Naive thymus-derived CD4-positive, alpha-beta T cell (primary cell): ENCODE measurements around the gene GBX2. TPM values are rescaled to one million over a fixed set of nuclear protein-coding genes. Genes with fewer than 3 reads are reported as not detected.

Experiments used
- ATAC-seq: fragments of 150-1000 bp; cut with Tn5 transposase; 2 replicates; pipeline ENCODE4 v1.10.0; 2021; ENCODE audit warnings: mild to moderate bottlenecking, moderate library complexity
- CTCF ChIA-PET: fragments of 350-600 bp; sonication (Branson Sonifier 250); formaldehyde crosslinking; loops from one replicate; lab custom pipeline; 2021; ENCODE audit warnings: antibody characterized with exemption; lab: Charles Lee
- POLR2A ChIA-PET: fragments of 350-600 bp; sonication (Branson Sonifier 250); formaldehyde crosslinking; loops from one replicate; lab custom pipeline; 2021; ENCODE audit warnings: antibody characterized with exemption, inconsistent platforms; lab: Charles Lee
- DNase-seq, 9 donors: peaks; one replicate each; pipeline versions ENCODE4 v3.0.0 to v3.0.0-alpha.2; 2020 to 2022; ENCODE audit warnings: mixed read lengths in 1 of 9
- H3K27ac ChIP-seq: one replicate; pipeline ENCODE4 v1.7.0; 2013; ENCODE audit warnings: mild to moderate bottlenecking, low read depth, low read length, moderate library complexity
- H3K27me3 ChIP-seq, 2 donors: one replicate each; pipeline ENCODE4 v1.7.0; 2013; ENCODE audit warnings: low read length in 2 of 2, mild to moderate bottlenecking in 2 of 2, moderate library complexity in 2 of 2; ENCODE audit not compliant: control insufficient read depth in 2 of 2, insufficient read depth in 2 of 2
- H3K36me3 ChIP-seq, 3 experiments: 1 replicate in 2 of 3; 2 replicates in 1 of 3; pipeline ENCODE4 v1.7.0; 2013; ENCODE audit warnings: low read length in 3 of 3, mild to moderate bottlenecking in 3 of 3, moderate library complexity in 1 of 3; ENCODE audit not compliant: insufficient read depth in 3 of 3, control insufficient read depth in 2 of 3
- H3K4me1 ChIP-seq, 2 donors: one replicate each; pipeline ENCODE4 v1.7.0; 2013; ENCODE audit warnings: low read length in 2 of 2, mild to moderate bottlenecking in 2 of 2, moderate library complexity in 1 of 2; ENCODE audit not compliant: control insufficient read depth in 2 of 2, insufficient read depth in 2 of 2
- H3K4me3 ChIP-seq: 2 replicates; pipeline ENCODE4 v1.7.0; 2013; ENCODE audit warnings: mild to moderate bottlenecking, low read length
- H3K9me3 ChIP-seq, 3 experiments: 1 replicate in 2 of 3; 2 replicates in 1 of 3; pipeline ENCODE4 v1.7.0; 2013; ENCODE audit warnings: low read length in 3 of 3; ENCODE audit not compliant: control insufficient read depth in 2 of 3
- H3K27ac Mint-ChIP-seq, 9 donors: one replicate each; pipeline ENCODE4 v1.8.0; 2020 to 2022; ENCODE audit warnings: mixed read lengths in 9 of 9, mild to moderate bottlenecking in 8 of 9, moderate library complexity in 5 of 9, inconsistent platforms in 2 of 9
- H3K27me3 Mint-ChIP-seq, 5 donors: one replicate each; pipeline ENCODE4 v1.8.0; 2021 to 2022; ENCODE audit warnings: mixed read lengths in 5 of 5, mild to moderate bottlenecking in 1 of 5
- H3K36me3 Mint-ChIP-seq, 5 donors: one replicate each; pipeline ENCODE4 v1.8.0; 2020 to 2022; ENCODE audit warnings: mixed read lengths in 5 of 5, mild to moderate bottlenecking in 3 of 5, inconsistent platforms in 1 of 5
- H3K4me1 Mint-ChIP-seq, 7 donors: one replicate each; pipeline ENCODE4 v1.8.0; 2020 to 2022; ENCODE audit warnings: mixed read lengths in 7 of 7, mild to moderate bottlenecking in 3 of 7, inconsistent platforms in 1 of 7
- H3K4me3 Mint-ChIP-seq, 10 donors: one replicate each; pipeline ENCODE4 v1.8.0; 2020 to 2022; ENCODE audit warnings: mild to moderate bottlenecking in 10 of 10, mixed read lengths in 10 of 10, moderate library complexity in 6 of 10, inconsistent platforms in 2 of 10
- H3K9me3 Mint-ChIP-seq, 11 donors: one replicate each; pipeline ENCODE4 v1.8.0; 2020 to 2022; ENCODE audit warnings: mixed read lengths in 11 of 11, mild to moderate bottlenecking in 4 of 11, inconsistent platforms in 1 of 11, moderate library complexity in 1 of 11
- intact Hi-C, 2 donors: fragments of 100-400 bp; cut with micrococcal nuclease; formaldehyde crosslinking; loops; one replicate each; pipeline ENCODE4 v1.15.1; 2023
- polyA plus RNA-seq, 2 donors: library from polyadenylated mRNA; unstranded; fragments of 300-500 nt; fragmentation: Illumina TruSeq; gene quantifications; one replicate each; pipeline ENCODE4 v1.2.3, GENCODE V29; 2021
- total RNA-seq, 6 experiments: library from RNA in 5 of 6; stranded (reverse) in 5 of 6; gene quantifications; 1 replicate in 5 of 6; 2 replicates in 1 of 6; pipeline ENCODE4 v1.2.3 and lab custom pipeline; 2021 to 2026

The GBX2 gene
- total and polyA plus RNA-seq, 7 experiments from 2014 or later: not detected

DNA sequence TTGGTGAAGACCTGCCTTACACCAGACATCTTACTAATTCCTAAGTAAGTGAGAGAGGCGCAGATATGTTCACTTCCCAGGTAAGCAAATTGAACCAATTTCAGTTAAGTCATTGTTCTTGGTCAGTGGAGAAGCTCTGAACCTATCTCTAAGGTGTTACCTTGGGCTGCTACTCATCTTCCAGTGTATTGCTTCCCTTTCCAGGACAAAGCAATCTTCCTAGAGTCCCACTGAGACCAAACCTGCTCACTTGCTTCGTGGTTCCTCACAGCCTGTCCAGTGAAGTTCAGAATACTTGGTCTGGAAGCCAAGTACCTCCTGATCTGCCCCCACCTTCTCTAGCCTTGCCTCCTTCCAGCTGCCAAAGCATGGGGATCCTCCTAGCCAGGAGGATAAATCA lies 22.5 kb upstream of the GBX2 start:
- Mint-ChIP-seq H3K9me3 (peaks cover 0 to 8% (median 2%) of the 10 kb centered on the region in 11 donors), H3K4me1 (no peaks in the 10 kb centered on the region), H3K27me3 (peaks cover 0 to 28% (median 15%) of the 10 kb centered on the region in 5 donors), H3K27ac (no peak overlapping the region), H3K4me3 (no peak overlapping the region), H3K36me3 (no peaks in the 10 kb centered on the region)
- Histone ChIP-seq H3K4me1 (no peaks in the 10 kb centered on the region), H3K36me3 (no peaks in the 10 kb centered on the region), H3K9me3 (no peaks in the 10 kb centered on the region), H3K4me3 (no peak overlapping the region), H3K27me3 (no peaks in the 10 kb centered on the region), H3K27ac (no peak overlapping the region)
- DNase-seq (no peak), ATAC-seq (no peak)
- CTCF ChIA-PET: no interaction called here
- POLR2A ChIA-PET: no interaction called here
- intact Hi-C loops: no loop called here

DNA sequence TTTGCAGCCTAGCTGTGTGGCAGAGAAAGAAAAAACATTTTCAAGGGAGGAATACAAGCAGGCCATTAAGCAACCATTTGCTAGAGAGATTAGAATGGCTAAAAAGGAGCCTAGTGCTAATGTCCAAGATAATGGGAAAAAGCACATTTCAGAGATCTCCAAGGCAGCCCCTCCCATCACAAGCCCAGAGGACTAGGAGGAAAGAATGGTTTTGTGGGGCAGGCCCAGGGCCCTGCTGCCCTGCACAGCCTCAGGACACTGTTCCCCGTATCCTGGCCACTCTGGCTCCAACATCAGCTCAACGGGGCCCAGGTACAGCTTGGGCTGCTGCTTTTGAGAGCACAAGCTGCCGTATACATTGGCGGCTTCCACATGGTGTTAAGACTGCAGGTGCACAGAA lies 16.5 kb upstream of the GBX2 start:
- Histone ChIP-seq H3K4me1 (no peaks in the 10 kb centered on the region), H3K36me3 (no peaks in the 10 kb centered on the region), H3K27me3 (peaks cover 5 to 6% of the 10 kb centered on the region in 2 donors), H3K27ac (no peak overlapping the region), H3K9me3 (no peaks in the 10 kb centered on the region), H3K4me3 (no peak overlapping the region)
- intact Hi-C loops: no loop called here
- Mint-ChIP-seq H3K36me3 (peaks cover 0 to 5% (median 0%) of the 10 kb centered on the region in 5 donors), H3K4me3 (no peak overlapping the region), H3K9me3 (peaks cover 0 to 25% (median 7%) of the 10 kb centered on the region in 11 donors), H3K27ac (no peak overlapping the region), H3K27me3 (peaks cover 29 to 78% (median 62%) of the 10 kb centered on the region in 5 donors), H3K4me1 (peaks cover 5 to 7% (median 7%) of the 10 kb centered on the region in 7 donors)
- CTCF ChIA-PET: no interaction called here
- POLR2A ChIA-PET: no interaction called here
- DNase-seq (no peak), ATAC-seq (no peak)

DNA sequence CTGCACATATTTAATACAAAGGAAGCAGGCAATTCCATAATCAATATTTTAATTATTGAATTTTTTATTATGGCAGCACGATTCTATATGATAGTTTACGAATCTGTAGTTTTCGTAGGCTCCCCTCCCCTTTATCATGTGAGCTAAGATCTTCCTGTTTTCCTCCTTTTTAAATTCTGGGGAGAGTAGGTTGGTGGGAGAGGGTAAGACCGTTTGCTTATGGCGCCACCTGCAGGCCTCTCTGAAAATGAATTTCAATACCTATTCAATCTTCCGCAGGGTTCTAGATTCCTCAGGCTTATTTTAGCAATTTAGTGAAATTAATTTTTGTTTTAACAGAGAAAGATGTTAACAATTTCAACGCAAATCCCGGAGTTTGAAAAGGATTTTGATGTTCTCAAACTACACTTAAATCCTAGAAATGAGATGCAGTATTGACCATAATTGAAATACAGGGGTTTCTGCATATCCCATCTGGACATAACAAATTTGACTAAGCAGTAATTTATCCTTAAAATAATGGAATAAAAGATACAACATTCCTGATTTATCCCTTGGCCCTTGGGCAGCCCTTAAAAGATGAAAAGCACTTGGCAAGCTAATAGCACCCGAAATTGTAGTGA lies 12.8 kb upstream of the GBX2 start:
- H3K27me3 Mint-ChIP-seq: peaks cover 57 to 91% (median 71%) of the 10 kb centered on the region in 5 donors
- peaks cover 5 to 16% (median 13%) of the 10 kb centered on the region in 7 donors for H3K4me1 Mint-ChIP-seq
- peak overlapping the region in 1 of 10 donors; percentile 19 for H3K4me3 Mint-ChIP-seq
- Histone ChIP-seq H3K4me3 (no peak overlapping the region), H3K27me3 (peaks cover 6 to 15% of the 10 kb centered on the region in 2 donors), H3K4me1 (no peaks in the 10 kb centered on the region), H3K36me3 (no peaks in the 10 kb centered on the region), H3K27ac (no peak overlapping the region), H3K9me3 (no peaks in the 10 kb centered on the region)
- H3K36me3 Mint-ChIP-seq: peaks cover 0 to 5% (median 0%) of the 10 kb centered on the region in 5 donors
- ChIA-PET CTCF (interaction anchor here (1.7 kb wide), 1 partner anchor 401 kb away, joined by 4 read pairs; no protein-coding TSS in a partner anchor), POLR2A (no interaction called here)
- H3K27ac Mint-ChIP-seq: peak overlapping the region in 1 of 9 donors; percentile 84
- intact Hi-C loops: loop anchor here in 1 of 2 donors (1.0 kb wide), 2 partner anchors 402 to 415 kb away; no protein-coding TSS in a partner anchor
- DNase-seq (no peak), ATAC-seq (no peak)
- peaks cover 0 to 24% (median 5%) of the 10 kb centered on the region in 11 donors for H3K9me3 Mint-ChIP-seq

DNA sequence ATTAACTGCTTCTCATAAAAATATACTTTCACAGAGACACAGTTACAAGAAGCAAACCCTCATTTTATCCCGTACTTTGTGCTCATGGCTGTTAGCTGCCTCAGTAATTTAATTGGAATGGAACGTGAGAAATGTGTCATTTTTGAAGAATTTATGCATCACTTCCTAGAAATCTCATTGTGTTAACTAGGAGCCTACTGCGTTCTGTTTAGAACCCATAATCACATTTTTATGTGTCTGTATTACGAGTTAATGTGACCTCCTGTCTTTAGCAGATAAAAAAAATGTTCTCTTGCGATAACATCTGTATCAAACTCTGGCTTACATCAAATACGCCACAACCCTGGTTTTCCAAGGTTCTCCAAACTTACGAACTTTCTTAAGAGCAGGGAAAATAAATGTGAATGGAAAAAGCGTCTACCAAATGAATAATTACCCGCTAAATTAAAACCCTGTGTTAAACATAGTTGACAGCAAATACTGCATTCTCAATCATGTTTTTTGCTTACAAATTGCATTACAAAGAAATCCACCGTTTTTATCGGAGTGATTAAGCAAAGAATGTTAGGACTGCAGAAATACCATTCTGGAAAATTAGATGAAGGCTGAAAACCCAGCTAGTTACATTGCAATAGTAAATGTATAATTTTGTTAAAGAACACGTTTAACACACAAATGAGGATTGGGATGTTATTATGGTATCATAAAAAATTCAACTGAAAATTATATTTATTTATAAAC lies 12.1 kb upstream of the GBX2 start:
- no peak for ATAC-seq
- intact Hi-C loops: no loop called here

DNA sequence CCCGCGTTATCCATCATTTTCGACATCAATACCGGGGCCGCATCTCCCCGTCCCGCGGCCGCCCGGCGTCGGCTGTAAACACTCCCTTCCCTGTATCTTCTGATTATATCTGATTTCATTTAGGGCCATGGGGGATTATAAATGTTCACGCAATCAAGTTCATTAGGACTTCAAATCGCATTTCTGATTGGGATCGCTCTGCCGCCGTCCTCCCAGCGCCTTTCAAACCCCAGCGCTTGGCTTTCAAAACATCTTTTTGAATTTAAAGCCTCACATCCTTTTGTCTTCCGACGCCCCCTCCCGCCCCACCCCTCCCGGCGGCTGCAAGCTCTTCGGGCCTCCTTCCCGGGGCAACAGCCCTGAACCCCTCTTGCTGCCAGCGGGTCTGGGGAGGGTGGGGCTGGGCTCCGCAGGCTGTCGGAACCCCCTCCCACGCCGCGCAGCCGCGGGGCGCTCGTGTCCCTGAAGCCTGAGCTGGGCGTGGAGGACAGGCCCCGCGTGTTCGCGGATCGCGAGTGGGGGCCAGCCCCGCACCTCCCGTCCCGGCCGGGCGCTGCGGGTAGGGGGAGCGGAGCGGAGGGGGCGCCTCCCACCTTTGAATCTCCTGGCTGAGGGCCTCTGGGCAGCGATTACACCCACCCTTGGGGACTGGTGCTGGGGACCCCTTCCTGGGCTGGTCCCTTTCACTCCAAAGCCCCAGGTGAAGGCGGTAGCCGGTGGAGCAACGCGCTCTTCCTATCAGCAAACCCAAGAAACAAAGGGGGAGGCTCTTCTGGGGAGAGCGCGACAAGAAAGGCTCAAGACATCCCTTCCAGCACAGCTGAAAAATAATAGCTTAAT lies 11.3 kb upstream of the GBX2 start:
- Histone ChIP-seq H3K9me3 (no peaks in the 10 kb centered on the region), H3K4me3 (no peak overlapping the region), H3K4me1 (no peaks in the 10 kb centered on the region), H3K27me3 (peaks cover 6 to 17% of the 10 kb centered on the region in 2 donors), H3K27ac (no peak overlapping the region), H3K36me3 (no peaks in the 10 kb centered on the region)
- DNase-seq (no peak), ATAC-seq (no peak)
- CTCF ChIA-PET: no interaction called here
- peaks cover 69 to 92% (median 75%) of the 10 kb centered on the region in 5 donors for H3K27me3 Mint-ChIP-seq
- POLR2A ChIA-PET: no interaction called here
- peaks cover 0 to 2% (median 0%) of the 10 kb centered on the region in 5 donors for H3K36me3 Mint-ChIP-seq
- peak overlapping the region in 5 of 10 donors; percentile 29 to 73 (median 49) for H3K4me3 Mint-ChIP-seq
- peaks cover 5 to 17% (median 13%) of the 10 kb centered on the region in 7 donors for H3K4me1 Mint-ChIP-seq
- H3K27ac Mint-ChIP-seq: peak overlapping the region in 1 of 9 donors; percentile 29
- intact Hi-C loops: no loop called here
- H3K9me3 Mint-ChIP-seq: peaks cover 0 to 17% (median 0%) of the 10 kb centered on the region in 11 donors

More for the DNA sequence above, 12.1 kb upstream of the GBX2 start:
- H3K36me3 ChIP-seq: no peaks in the 10 kb centered on the region
- no peaks in the 10 kb centered on the region for H3K9me3 ChIP-seq
- Mint-ChIP-seq H3K4me3 (peak overlapping the region in 2 of 10 donors; percentile 36 to 63), H3K36me3 (peaks cover 0 to 5% (median 0%) of the 10 kb centered on the region in 5 donors), H3K27ac (no peak overlapping the region), H3K9me3 (peaks cover 0 to 17% (median 3%) of the 10 kb centered on the region in 11 donors), H3K27me3 (peaks cover 64 to 91% (median 72%) of the 10 kb centered on the region in 5 donors), H3K4me1 (peaks cover 5 to 17% (median 13%) of the 10 kb centered on the region in 7 donors)
- ChIA-PET CTCF (interaction anchor here (1.7 kb wide), 1 partner anchor 401 kb away, joined by 4 read pairs; no protein-coding TSS in a partner anchor), POLR2A (no interaction called here)
- no peak for DNase-seq
- H3K27ac ChIP-seq: no peak overlapping the region
- H3K4me1 ChIP-seq: no peaks in the 10 kb centered on the region
- no peak overlapping the region for H3K4me3 ChIP-seq
- peaks cover 6 to 15% of the 10 kb centered on the region in 2 donors for H3K27me3 ChIP-seq

DNA sequence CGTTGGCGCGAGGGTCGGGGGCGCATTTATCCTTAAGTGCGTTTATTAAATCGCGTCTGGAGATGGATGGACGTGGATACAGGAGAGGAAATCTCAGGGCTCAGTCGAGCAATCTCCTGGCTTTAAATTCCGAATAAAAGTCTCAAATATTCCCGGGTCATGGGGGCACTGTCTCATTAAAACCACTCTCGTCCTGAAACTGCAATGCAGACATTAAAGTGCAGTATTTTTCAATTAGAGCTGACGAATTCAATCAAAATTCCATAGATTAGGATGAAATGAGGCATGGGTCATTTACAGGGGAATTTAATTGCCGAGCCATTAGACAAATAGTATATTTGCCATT lies 10.7 kb upstream of the GBX2 start:
- CTCF ChIA-PET: no interaction called here
- no peaks in the 10 kb centered on the region for H3K4me1 ChIP-seq
- Mint-ChIP-seq H3K4me1 (peaks cover 5 to 18% (median 13%) of the 10 kb centered on the region in 7 donors), H3K27me3 (peaks cover 69 to 92% (median 77%) of the 10 kb centered on the region in 5 donors), H3K36me3 (peaks cover 0 to 6% (median 0%) of the 10 kb centered on the region in 5 donors), H3K9me3 (peaks cover 0 to 15% (median 0%) of the 10 kb centered on the region in 11 donors), H3K4me3 (peak overlapping the region in 4 of 10 donors; percentile 29 to 73 (median 49)), H3K27ac (no peak overlapping the region)
- H3K27me3 ChIP-seq: peaks cover 6 to 23% of the 10 kb centered on the region in 2 donors
- no peak for ATAC-seq
- no peak overlapping the region for H3K27ac ChIP-seq
- H3K4me3 ChIP-seq: no peak overlapping the region
- POLR2A ChIA-PET: no interaction called here
- no peak for DNase-seq
- H3K9me3 ChIP-seq: no peaks in the 10 kb centered on the region
- intact Hi-C loops: no loop called here
- H3K36me3 ChIP-seq: no peaks in the 10 kb centered on the region
